OCI-LY7 (cell line): ENCODE measurements around the gene PDE6D. TPM values are rescaled to one million over a fixed set of nuclear protein-coding genes. Genes with fewer than 3 reads are reported as not detected.

Experiments
- BruUV-seq: library from RNA; stranded (reverse); fragments of 400-500 nt; replicated peaks from 2 replicates; lab custom pipeline; 2021; lab: Mats Ljungman, UMichigan
- CTCF ChIA-PET: fragments of 300-600 bp; sonication (Branson Sonifier 250); formaldehyde crosslinking; loops from one replicate; lab custom pipeline; 2022; ENCODE audit warnings: antibody characterized with exemption; ENCODE audit not compliant: unreplicated experiment; lab: Charles Lee
- POLR2A ChIA-PET: fragments of 300-600 bp; sonication (Branson Sonifier 250); formaldehyde crosslinking; loops from one replicate; lab custom pipeline; 2022; ENCODE audit warnings: antibody characterized with exemption; lab: Charles Lee
- DNase-seq: peaks from one replicate; pipeline ENCODE4 v3.0.0-alpha.2; 2015; ENCODE audit warnings: low spot score
- H2AFZ ChIP-seq: fragments of 200-600 bp; sonication (generic), shearing (Covaris generic); 2 replicates; pipeline ENCODE4 v1.6.1; 2014; ENCODE audit warnings: mild to moderate bottlenecking, antibody characterized with exemption, low read length, moderate library complexity
- H3K27ac ChIP-seq: fragments of 200-600 bp; sonication (generic); 2 replicates; pipeline ENCODE4 v1.5.1; 2014; ENCODE audit warnings: mixed run types, low read depth, mild to moderate bottlenecking, moderate library complexity, low read length, inconsistent platforms; ENCODE audit not compliant: poor library complexity, severe bottlenecking
- H3K36me3 ChIP-seq: fragments of 200-600 bp; sonication (generic); 2 replicates; pipeline ENCODE4 v1.6.1; 2014; ENCODE audit warnings: mild to moderate bottlenecking, antibody characterized with exemption, low read length, moderate library complexity, mixed read lengths; ENCODE audit not compliant: insufficient read depth
- H3K4me1 ChIP-seq: fragments of 200-600 bp; sonication (generic); 2 replicates; pipeline ENCODE4 v1.5.1; 2014; ENCODE audit warnings: mild to moderate bottlenecking, low read length; ENCODE audit not compliant: insufficient read depth, poor library complexity, severe bottlenecking
- H3K4me2 ChIP-seq: fragments of 200-600 bp; sonication (generic); 2 replicates; pipeline ENCODE4 v1.6.1; 2014; ENCODE audit warnings: mild to moderate bottlenecking, low read length
- H3K4me3 ChIP-seq: fragments of 200-600 bp; sonication (generic); 2 replicates; pipeline ENCODE4 v1.5.1; 2014; ENCODE audit warnings: mild to moderate bottlenecking, low read depth, low read length; ENCODE audit not compliant: poor library complexity, severe bottlenecking
- H3K79me2 ChIP-seq: fragments of 200-600 bp; sonication (generic); 2 replicates; pipeline ENCODE4 v1.6.1; 2016; ENCODE audit warnings: low read depth, mild to moderate bottlenecking, low read length, moderate library complexity, mixed read lengths; ENCODE audit not compliant: insufficient read depth
- H3K9me2 ChIP-seq: fragments of 200-600 bp; sonication (generic); 2 replicates; pipeline ENCODE4 v1.6.1; 2016; ENCODE audit warnings: mild to moderate bottlenecking, low read length, mixed read lengths; ENCODE audit not compliant: insufficient read depth
- H3K9me3 ChIP-seq: fragments of 200-600 bp; sonication (generic); 2 replicates; pipeline ENCODE4 v1.6.1; 2014; ENCODE audit warnings: mild to moderate bottlenecking, mixed run types, low read length, mixed read lengths
- H4K20me1 ChIP-seq: fragments of 200-600 bp; sonication (generic); 2 replicates; pipeline ENCODE4 v1.6.1; 2014; ENCODE audit warnings: mild to moderate bottlenecking, antibody characterized with exemption, low read length, moderate library complexity, mixed read lengths; ENCODE audit not compliant: insufficient read depth
- EZH2phosphoT487 ChIP-seq: fragments of 200-600 bp; sonication (generic); IDR thresholded peaks from 2 replicates; pipeline ENCODE4 v1.6.1; 2018; ENCODE audit warnings: low read depth, borderline replicate concordance, mild to moderate bottlenecking, mixed run types, antibody characterized with exemption, low read length, moderate library complexity, mixed read lengths
- intact Hi-C: fragments of 100-400 bp; cut with micrococcal nuclease; formaldehyde crosslinking; loops from one replicate; pipeline ENCODE4 v1.10.0; 2022; ENCODE audit not compliant: unreplicated experiment
- total RNA-seq, 2 experiments: library from RNA; depleted of rRNA in 1 of 2; stranded (reverse); fragments of >200 nt in 1 of 2; shearing (Covaris generic) in 1 of 2; gene quantifications; 2 replicates each; pipeline ENCODE4 v1.2.3, GENCODE V29; 2014 to 2022
- TF ChIP-seq, protein P1 (sequence below): fragments of 200-600 bp; sonication (generic); conservative IDR thresholded peaks from 2 replicates; pipeline ENCODE4 v1.5.1; 2014; ENCODE audit warnings: mild to moderate bottlenecking, antibody characterized with exemption, low read length, moderate library complexity, mixed read lengths

The PDE6D gene
- total RNA-seq, 2 experiments from 2014 or later = 47.4 to 54.6 TPM

DNA sequence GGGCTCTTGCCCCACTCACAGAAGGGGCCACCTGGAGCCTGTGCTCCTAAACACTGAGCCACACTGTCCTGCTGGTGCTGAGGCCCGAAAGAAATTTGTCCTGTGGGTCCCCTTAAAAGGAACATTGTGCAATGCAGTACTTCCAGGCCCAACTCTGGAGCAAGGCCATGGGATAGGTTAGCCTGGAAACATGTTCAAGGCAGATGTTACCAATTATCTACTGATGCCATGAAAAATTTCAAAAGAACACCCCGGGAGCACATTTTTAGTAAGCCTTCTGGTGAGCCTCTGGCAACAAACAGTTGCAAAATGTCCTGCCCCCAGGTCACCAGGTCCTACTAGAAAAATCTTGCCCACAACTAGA lies 85.1 kb downstream of the PDE6D start:
- H3K4me2 ChIP-seq = no peak overlapping the region
- H3K36me3 ChIP-seq = no peaks in the 10 kb centered on the region
- POLR2A ChIA-PET = no interaction called here
- H3K9me3 ChIP-seq = no peaks in the 10 kb centered on the region
- H3K4me3 ChIP-seq = no peak overlapping the region
- H4K20me1 ChIP-seq = no peaks in the 10 kb centered on the region
- no peak overlapping the region for H3K27ac ChIP-seq
- TF ChIP-seq, protein P1, sequence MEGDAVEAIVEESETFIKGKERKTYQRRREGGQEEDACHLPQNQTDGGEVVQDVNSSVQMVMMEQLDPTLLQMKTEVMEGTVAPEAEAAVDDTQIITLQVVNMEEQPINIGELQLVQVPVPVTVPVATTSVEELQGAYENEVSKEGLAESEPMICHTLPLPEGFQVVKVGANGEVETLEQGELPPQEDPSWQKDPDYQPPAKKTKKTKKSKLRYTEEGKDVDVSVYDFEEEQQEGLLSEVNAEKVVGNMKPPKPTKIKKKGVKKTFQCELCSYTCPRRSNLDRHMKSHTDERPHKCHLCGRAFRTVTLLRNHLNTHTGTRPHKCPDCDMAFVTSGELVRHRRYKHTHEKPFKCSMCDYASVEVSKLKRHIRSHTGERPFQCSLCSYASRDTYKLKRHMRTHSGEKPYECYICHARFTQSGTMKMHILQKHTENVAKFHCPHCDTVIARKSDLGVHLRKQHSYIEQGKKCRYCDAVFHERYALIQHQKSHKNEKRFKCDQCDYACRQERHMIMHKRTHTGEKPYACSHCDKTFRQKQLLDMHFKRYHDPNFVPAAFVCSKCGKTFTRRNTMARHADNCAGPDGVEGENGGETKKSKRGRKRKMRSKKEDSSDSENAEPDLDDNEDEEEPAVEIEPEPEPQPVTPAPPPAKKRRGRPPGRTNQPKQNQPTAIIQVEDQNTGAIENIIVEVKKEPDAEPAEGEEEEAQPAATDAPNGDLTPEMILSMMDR = no peak
- TF ChIP-seq EZH2phosphoT487 = no peak
- peaks cover 6% of the 10 kb centered on the region for H3K4me1 ChIP-seq
- CTCF ChIA-PET = interaction anchor here (0.6 to 1.0 kb wide), 2 partner anchors 82 to 87 kb away, joined by 3 to 4 read pairs; no protein-coding TSS in a partner anchor
- intact Hi-C loops = no loop called here
- no peak overlapping the region for H2AFZ ChIP-seq
- no TSS peak for BruUV-seq
- no peaks in the 10 kb centered on the region for H3K9me2 ChIP-seq
- DNase-seq = no peak
- no peaks in the 10 kb centered on the region for H3K79me2 ChIP-seq

DNA sequence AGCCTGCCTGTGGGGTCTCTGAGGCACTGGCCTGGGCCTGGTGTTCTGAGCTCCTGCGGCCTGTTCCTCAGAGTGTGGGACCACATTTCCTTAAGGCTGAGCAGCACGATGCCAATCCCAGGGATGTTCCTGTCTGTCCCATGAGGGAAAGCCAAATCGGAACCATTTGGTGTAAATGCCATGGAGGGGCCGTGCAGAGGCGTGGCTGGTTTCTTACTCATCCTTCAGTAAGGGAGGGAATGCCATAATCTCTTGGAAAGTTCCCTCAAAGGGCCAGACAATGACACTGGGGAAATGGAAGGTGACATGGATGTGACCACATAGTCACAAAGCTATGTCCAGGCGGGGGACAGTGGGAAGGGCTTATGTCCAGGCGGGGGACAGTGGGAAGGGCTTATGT lies 87.1 kb downstream of the PDE6D start:
- H3K27ac ChIP-seq = no peak overlapping the region
- ChIA-PET POLR2A (interaction anchor here (0.6 to 2.1 kb wide), 6 partner anchors 9 to 1540 kb away, joined by 3 to 8 read pairs (median 5); no protein-coding TSS in a partner anchor), CTCF (interaction anchor here (0.9 kb wide), 1 partner anchor 11 kb away, joined by 3 read pairs; no protein-coding TSS in a partner anchor)
- DNase-seq = no peak
- no peaks in the 10 kb centered on the region for H3K36me3 ChIP-seq
- no peak overlapping the region for H2AFZ ChIP-seq
- peaks cover 24% of the 10 kb centered on the region for H3K4me1 ChIP-seq
- no TSS peak for BruUV-seq
- no peaks in the 10 kb centered on the region for H3K9me2 ChIP-seq
- no peaks in the 10 kb centered on the region for H4K20me1 ChIP-seq
- TF ChIP-seq, protein P1 = no peak
- no peak for TF ChIP-seq EZH2phosphoT487
- no peaks in the 10 kb centered on the region for H3K79me2 ChIP-seq
- no peak overlapping the region for H3K4me2 ChIP-seq
- H3K9me3 ChIP-seq = no peaks in the 10 kb centered on the region
- no peak overlapping the region for H3K4me3 ChIP-seq
- intact Hi-C loops = no loop called here

DNA sequence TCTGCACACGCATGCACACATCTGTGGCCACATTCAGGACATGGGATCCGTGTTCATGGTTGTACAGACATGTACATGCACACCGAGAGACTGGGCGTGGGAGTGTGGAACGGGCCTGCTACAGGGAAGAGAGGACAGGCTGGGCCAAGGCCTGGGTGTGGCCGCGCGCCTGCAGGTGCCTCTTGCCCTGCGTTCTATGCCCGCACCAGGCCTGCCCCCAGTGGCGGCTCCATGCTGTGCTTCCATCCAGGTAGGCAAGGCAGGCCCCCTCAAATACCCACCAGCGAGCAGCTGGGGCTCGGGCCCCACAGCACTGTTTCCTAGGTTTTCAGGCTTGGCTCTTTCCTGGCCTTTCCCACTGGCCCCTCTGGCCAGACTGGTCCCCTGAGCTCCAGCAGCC lies 88.2 kb downstream of the PDE6D start:
- H3K79me2 ChIP-seq = no peaks in the 10 kb centered on the region
- intact Hi-C loops = no loop called here
- H3K4me1 ChIP-seq = peaks cover 25% of the 10 kb centered on the region
- POLR2A ChIA-PET = interaction anchor here (1.3 kb wide), 1 partner anchor 10 kb away, joined by 6 read pairs; no protein-coding TSS in a partner anchor
- no peak for TF ChIP-seq EZH2phosphoT487
- TF ChIP-seq, protein P1 = peak; percentile 43
- CTCF ChIA-PET = no interaction called here
- H3K9me3 ChIP-seq = no peaks in the 10 kb centered on the region
- no peaks in the 10 kb centered on the region for H3K36me3 ChIP-seq
- no peak overlapping the region for H3K4me2 ChIP-seq
- no peaks in the 10 kb centered on the region for H4K20me1 ChIP-seq
- no peaks in the 10 kb centered on the region for H3K9me2 ChIP-seq
- H2AFZ ChIP-seq = 0 out of 2 replicates have a peak overlapping the region, but pooled peaks have one; percentile 13
- no TSS peak for BruUV-seq
- H3K4me3 ChIP-seq = no peak overlapping the region
- H3K27ac ChIP-seq = no peak overlapping the region
- no peak for DNase-seq
